Occipital lobe (tissue), 2 donors: ENCODE measurements around the gene KLHL3. TPM values are rescaled to one million over a fixed set of nuclear protein-coding genes. Genes with fewer than 3 reads are reported as not detected.

Experiments used
- DNase-seq: peaks from one replicate; lab custom pipeline; 2025; lab: John Stamatoyannopoulos, UW
- total RNA-seq: library from RNA; depleted of rRNA; stranded (reverse); fragments of >200 nt; gene quantifications from one replicate; pipeline ENCODE4 v1.2.3, GENCODE V29; 2014

KLHL3 gene
- total RNA-seq, 1 donor from 2014 or later, result 8.7 TPM

DNA sequence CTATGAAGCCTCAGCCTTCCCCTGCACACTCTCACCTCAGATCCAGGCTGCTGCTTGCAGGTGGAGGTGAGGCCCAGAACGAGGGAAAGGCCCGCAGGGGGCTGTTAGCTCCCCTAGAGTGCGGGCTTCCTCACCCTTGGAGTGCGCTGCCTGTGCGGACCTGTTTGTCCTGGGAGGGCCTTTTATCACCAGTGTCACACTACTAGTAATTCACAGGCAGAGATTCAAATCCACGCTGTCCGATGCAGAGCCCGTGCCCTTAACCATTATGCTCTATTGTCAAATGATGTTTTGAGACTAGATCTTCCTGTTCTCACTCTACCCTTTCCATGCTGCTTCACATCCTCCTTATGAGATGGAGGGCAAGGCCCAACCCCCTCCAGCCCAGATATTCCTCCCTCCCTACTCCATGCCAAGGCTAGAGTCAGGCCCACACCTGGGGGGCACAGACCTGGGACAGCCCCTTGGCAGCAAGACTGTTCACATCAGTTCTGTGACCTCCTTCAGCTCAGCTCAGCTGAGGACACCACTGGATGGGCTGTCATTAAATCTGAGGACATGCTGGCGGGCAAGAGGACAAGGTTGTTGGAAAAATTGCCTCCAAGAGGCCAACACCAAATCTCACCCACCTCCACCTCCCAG lies 124.0 kb downstream of the KLHL3 start:
- DNase-seq, result no peak

DNA sequence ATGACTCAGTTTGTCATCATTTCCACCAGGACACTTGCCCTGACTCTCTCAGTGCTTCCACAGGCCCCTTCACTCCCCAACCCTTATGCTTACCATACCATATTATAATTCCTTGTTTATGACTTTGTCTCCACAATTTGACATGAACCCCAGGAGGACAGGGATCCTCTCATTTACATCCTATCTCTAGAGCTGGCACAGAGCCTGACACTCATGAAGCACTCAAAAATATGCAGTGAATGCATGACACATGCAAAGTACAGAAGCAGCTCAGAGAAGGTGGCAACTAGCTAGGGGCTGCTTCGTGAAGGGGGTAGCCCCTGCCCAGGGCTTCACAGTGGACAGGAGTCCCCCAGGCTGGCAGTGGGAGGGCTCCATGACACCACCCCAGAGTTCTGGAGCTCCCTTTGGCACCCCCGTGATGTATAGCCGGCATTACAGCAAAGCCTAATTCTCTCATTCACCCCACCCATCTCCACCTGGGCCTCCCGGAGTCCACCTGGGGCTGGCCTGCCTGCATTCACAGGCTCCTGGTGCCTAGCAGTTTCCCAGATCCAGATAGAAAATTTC lies 124.8 kb downstream of the KLHL3 start:
- DNase-seq, result no peak

DNA sequence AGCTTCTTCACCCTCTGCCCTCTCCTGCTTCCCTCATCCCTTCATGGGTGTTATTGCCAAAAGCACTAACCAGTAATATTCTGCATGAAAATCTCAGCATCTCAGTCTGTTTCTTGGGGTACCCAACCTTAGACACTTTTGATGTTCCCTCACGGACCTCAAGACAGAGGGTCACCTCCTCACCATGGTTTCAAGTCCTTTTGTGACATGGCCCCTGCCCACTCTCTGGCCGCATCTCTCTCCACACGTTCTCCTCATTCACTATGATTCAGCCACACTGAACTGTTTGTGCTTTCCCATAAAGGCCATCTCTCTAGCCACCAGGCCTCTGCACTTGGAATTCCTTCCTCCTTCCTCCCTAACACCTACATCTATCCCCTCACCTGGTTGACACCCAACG lies 125.3 kb downstream of the KLHL3 start:
- no peak for DNase-seq

DNA sequence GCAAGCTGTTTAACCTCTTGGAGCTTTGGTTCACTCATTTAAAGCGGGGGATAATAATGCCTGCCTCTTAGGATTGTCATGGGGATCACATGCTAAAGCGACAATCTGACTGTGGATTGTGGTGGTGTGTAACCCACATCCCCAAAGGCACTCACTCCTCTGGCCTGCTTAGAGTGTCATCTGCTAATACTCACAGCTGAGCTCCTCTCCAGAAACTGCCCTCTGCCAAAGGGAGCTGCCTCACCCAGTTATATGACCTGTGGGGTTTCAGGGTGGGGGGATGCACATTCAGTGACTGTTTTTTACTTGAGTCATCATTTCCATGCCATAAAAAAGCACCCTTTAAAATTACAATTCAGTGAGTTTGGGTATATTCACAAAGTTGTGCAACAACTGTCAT lies 126.8 kb downstream of the KLHL3 start:
- no peak for DNase-seq

DNA sequence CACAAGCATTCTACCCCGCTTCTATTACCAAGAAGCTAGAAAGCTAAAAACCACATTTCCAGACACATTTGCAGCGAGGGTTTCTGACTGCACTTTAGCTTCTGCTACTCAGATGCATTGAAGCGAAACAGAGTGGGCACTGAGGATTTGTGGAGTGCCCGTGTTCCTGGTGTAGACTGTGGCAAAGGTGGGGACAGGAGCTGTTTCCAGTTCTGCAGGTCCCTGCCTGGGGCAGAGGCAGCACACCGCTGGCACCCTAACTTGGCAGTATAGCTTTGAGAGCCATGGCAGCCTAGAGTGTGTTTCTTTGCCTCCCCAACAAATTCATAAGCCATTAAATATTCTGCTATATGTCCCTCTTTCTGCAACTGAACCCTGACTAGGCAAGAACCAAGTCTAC lies 128.1 kb downstream of the KLHL3 start:
- DNase-seq, result no peak

DNA sequence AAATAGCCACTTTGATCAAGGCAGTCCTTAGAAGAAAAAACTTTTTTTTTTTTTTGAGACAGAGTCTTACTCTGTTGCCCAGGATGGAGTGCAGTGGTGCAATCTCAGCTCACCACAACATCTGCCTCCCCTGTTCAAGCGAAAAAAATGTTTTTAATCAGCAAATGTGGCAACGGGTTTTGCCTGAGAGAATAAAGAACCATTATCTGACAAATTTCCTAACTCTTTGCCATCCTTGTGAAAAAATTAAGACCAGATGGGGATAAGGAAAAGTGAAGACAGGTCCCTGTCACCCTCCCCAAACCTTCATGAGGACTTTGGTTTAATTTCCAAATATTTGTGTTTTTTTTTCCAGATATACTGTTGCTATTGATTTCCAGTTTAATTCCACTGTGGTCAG lies 129.5 kb downstream of the KLHL3 start:
- no peak for DNase-seq

DNA sequence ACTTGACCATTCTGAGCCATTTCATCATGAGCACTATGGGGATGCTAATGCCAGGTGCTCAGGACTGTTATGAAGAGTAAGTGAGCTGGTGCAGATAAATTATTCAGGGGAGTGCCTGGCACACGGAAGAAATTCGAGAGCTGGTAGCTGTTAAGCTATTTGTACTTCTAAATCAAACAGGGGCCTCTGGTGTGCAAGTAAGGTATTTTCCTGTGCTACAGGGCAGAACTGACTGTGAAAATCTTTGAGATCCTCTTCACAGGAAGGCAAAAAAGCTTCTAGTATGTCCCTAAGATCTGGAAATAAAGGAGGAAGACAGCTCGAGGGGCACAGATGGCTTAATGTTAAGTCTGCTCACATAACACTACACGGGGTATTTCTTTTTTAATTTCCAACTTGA lies 130.5 kb downstream of the KLHL3 start:
- no peak for DNase-seq

DNA sequence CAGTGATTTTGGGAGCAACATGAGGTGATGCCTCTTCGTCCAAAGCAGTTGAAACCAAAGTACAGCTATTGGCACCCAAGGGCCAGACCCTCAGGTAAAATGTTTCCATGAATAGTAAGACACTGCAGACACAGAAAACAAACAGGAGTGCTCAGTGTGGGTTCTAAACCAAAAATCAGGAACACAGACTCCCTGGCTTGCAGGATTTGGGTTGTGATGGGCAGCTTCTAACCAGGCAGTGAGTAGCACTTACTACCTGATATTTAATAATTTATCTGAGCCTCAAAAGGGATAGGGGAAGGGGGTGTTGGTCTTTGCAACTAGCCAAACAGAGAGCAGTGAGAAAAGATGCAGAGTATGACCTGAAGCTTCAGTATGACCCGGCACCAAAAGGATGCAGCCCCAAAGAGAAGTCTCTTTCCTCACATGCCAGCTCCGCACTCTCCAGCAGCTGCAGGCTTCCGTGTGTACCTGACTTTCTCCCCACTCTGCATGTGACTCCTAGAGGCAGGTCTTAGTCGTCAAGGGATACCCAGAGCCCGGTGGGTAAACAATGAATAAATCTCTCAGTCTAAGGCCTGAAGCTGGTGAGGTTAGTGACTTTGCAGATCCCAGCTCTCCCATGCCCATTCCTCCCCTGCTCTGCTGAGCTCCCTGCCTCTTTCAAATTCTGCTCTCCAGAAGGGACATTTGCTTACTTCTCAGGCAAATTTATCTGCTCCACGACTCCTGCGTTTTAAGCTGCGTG lies 131.4 kb downstream of the KLHL3 start:
- DNase-seq, result no peak

DNA sequence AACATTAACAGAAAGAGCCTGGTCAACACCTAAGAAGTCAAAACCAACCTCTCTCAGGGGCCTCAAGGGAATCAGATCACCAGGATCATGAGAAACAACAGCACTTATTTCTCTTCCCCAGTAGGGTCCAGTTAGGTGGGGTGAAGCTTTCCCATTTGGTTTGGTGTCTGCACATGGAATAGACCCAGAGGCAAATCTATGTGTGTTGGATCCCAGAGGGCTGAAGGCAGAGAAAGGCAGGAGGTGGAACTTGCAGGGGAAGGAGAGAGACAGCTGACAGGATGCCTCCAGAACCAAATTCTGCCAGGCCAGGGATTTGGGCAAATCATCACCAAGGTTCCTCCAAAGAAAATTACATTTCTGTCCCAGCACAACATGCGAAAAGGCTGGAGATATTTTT lies 132.0 kb downstream of the KLHL3 start:
- DNase-seq, result no peak

DNA sequence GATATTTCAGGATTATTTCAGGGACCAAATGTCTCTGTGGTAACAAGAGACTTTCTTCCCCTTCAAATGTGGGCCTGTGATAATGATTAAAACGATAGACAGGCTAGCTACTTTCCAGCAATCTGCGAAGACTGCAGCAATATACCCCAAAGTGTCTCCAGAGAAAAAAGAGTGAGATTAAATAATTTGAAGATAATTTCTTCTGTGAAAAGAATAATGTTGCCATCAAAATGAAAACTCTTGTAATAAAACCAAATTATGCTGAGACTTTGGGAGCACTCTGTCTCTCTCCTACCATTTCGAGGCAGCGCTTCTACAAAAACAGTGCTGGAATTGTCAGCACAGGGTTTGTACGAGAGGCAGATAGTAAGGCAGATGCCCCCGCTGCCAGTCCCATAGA lies 132.5 kb downstream of the KLHL3 start:
- no peak for DNase-seq

DNA sequence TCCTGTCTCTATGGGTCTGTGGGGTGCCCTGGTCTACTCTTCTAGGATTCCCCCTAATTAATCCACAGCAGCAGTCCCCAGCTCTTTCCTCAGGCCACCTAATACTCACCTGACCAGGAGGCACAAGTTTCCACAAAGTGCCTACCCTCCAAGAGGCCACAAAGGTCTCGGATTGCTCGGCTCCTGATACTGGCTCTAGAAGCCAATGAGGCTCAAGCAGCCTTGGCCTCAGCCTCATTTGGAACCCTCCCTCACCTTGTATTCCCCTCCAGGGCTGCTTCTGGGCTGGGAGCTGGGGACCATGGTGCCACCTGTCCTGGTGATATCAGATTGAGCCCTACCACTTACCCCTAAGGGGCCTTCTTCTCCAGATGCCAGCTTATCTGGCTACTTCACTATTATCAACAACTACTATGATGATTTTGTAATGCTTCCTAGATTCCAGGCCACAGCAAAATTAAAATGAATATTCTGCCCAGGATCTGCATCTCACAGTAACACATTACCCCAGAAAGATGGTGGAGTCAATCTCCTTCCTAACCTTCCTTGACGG lies 133.1 kb downstream of the KLHL3 start:
- no peak for DNase-seq

DNA sequence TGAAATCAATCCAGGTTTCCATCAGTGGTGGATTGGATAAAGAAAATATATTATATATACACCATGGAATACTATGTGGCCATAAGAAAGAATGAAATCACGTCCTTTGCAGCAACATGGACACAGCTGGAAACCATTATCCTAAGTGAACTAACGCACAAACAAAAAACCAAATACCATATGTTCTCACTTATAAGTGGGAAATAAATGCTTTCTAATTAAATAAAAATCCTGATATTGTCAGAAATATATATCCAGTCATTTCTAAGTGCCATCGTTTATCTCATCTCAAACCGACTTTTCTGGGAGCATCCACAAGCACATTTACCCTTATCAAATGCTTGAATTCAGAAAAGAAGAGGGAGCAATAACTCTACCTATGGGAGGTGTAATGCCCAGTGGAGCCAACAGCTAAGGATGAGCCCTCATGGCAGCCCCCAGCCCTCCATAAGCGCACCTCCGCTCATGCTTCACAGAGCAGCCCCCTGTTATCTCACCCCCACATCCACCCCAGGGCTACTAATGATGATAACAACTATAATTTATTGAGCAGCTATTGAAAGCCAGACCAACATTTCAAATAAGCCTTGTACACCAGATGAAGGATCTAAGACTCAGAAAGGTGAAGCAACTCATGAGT lies 135.0 kb downstream of the KLHL3 start:
- no peak for DNase-seq

DNA sequence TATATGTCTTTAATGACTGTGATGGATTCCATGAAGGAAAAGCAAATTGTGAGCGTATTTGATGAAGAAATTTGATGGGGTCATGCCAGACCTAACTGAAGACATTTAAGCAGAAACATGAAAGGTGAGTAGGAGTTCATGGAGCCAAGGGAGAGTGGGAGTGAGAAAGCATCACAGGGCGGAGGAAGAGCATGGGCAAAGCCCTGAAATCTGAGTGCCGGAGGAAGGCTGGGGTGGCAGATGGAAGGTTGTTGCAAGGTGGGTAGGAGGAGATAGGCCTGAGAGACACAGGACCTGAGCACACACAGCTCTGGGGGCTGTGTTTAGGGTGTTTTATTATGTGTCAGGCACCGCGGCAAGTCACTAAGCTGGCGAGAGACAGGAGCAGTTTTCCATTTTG lies 136.4 kb downstream of the KLHL3 start:
- DNase-seq, result no peak

DNA sequence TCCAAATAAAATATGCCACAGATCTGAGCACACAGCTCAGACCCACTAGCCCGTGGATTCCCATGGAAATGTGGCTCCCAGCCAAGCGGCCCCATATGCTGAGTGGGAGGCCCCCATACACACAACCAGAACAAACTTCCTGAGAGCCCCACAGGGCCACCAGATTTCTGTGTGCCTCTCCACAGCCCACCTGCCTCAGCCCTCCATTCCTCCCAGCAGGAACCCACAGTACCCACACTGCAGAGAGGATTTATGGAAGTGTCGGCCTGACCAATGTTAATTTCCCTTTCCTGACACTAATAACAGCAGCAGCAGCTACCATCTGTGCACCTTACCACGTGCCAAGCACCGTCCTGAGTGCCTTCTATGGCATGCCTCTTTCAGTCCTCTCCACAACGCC lies 137.5 kb downstream of the KLHL3 start:
- DNase-seq, result no peak

DNA sequence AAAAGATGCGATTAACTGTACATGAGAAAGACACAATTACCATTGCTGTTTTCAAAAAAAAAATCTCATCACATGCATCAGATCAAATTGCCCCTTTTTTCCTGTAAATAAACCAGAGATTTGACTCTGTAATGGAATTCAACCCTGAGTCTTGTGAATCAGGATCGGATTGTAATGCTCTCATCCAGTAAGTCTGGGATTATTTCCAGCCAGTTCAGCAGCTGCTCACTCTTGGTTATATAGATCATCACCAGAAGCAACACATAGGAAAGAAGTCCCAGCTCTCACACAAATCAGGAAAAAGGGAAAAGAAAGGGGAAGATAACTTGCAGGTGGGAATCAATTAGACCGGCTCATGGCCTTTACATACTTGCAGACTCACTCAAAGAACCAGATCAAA lies 138.9 kb downstream of the KLHL3 start:
- DNase-seq, result no peak

DNA sequence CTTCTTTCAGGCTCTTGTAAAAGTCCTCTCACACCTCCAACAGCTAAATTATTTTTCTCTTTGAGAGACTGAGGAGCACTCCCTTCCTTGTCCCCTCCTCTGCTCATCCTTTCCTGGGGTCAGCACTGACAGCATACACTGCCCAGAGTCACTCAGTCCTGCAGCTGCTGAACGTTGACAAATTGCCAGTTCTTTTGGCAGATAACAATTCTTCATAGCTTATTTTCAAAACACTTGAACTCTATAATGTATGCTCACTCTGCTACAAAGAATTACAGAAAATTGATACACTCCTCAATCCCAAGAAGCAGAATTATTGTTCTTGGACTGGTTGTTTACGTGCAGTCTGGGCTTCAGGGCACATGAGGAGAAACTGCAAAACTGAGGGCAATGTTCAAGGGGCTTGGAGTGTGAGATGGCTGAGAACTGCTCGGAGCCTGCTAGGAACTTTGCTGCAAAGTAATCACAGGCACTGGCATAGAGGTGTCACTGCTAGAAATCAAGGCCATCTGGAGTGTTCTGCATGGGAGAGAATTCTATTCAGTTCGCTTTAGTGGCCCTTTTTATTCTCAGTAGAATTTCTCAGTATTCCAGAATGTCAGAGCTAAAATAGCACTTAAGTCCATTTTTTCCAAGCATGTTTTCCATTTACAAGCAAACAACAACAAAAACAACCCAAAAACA lies 140.4 kb downstream of the KLHL3 start:
- DNase-seq, result no peak

DNA sequence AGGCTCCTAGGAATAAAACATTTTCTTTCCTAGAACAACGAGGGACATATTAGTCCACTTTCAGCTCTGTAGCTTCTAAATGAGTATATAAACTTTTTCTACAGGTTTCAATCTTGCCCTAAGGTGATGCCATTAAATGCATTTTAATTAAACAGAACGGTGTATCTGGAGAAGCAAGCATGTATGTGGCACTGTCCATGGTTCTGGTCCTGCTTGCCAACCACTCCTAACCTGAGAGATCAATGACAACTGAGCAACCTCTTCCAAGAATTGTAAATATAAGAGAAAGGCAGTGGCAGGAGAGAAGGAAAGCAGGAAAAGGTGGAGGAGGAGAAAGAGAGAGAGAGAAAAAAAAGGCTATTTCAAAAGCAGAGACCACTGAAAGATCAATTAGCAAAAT lies 141.2 kb downstream of the KLHL3 start:
- DNase-seq, result no peak

DNA sequence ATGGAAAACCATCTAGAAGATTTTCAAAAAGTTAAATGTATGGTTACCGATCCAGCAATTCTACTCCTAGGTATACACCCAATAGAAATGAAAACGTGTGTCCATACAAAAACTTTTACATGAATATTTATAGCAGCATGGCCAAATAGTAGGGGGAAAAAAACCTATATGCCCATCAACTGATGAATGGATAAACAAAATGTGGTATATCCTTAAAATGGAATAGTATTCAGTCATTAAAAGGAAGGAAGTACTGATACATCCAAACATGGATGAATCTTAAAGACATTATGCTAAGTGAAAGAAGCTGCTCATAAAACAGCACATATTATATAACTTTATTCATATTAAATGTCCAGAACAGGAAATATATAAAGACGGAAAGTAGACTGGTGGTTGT lies 143.6 kb downstream of the KLHL3 start:
- DNase-seq, result no peak

DNA sequence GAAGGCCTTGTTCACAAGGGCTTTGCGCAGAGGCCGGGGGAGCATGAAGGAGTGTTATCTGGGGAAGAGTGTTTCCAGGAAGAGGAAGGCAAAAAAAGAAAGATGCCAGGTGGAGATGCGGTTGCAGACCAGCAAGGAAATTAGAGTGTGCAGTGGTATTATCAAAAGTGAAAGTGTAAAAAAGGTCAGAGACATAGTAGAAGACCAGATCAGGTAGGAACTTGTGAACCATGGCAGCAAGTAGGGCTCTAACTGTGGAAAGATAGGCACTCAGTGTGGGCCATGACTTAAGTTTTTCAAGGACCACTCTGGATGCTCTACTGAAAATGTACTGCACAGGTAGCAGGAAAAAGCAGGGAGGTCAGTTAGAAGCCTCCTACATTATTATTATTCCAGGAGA lies 146.7 kb downstream of the KLHL3 start:
- no peak for DNase-seq

DNA sequence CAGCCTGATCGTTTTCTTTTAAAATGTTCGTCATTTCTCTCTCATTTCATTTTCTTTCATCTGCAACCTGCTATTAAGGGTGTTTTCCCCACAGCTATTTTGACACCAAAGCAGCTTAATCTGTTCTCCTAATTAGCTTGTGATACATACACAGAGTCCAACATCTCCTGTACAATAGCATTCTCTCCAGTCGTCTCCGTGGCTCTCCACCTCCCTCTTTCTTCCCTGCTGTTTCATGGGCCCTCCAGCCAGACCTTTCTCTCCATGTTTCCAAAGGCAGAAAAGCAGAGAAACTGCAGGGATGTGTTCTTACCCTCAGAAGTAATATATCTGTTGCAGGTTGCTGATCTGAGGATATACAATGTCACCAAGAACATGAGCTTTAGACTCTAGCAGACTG lies 148.0 kb downstream of the KLHL3 start:
- DNase-seq, result no peak

DNA sequence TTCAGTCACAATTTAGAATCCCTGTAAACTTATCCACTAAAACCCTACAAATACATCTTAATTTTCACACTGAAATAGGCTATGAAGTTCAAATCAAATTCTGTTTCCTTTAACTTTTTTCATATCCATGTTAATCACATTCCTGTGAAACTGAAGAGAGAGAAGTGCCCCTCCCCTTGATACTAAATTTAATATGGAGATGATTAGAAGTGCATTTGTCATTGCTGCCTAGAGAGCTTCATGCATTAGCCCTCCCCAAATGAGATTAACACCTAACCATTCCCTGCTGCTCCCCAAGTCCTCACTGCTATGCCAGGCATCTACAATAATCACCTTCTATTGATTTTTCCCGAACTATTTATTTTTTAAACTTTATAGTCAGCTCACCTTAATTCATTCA lies 151.6 kb downstream of the KLHL3 start:
- no peak for DNase-seq

DNA sequence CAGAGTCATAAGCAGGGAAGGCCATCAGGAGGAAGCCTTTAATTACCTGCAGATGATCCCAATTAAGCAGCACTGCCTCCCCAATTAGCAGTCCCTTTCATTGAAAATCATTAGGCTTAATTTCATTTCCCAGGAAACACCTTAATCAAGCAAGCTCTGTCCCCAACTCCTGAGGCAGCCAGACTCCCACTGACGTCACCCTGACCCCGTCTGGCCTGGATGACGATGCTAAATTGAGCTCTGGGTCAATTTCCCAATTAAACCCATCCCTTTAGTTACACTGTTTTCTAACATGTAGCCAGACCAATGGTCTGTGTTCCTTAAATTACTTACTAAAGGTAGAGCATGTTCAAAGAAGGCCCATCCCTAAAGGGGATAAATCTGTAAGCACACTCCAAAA lies 152.8 kb downstream of the KLHL3 start:
- DNase-seq, result no peak
